GM18951 (cell line): ENCODE results near the gene RRAGB.
"Not testable (repeated sequence)": the region's sequence is repeated elsewhere in the genome, so short reads cannot be mapped to it uniquely, and the experiment has no call there.

Experiments used
- POLR2A ChIP-seq: IDR thresholded peaks from 4 replicates; pipeline ENCODE4 v1.6.1; 2011; ENCODE audit warnings: mild to moderate bottlenecking; ENCODE audit not compliant: insufficient read length, insufficient read depth; ENCODE audit errors: extremely low read depth
- in situ Hi-C: fragments of 300-500 bp; cut with MboI; formaldehyde crosslinking; loops from one replicate; pipeline ENCODE4 v1.12.0; 2022; ENCODE audit warnings: low sequenced_read_pairs, mixed read lengths, inconsistent platforms; ENCODE audit not compliant: unreplicated experiment

Gene RRAGB

DNA sequence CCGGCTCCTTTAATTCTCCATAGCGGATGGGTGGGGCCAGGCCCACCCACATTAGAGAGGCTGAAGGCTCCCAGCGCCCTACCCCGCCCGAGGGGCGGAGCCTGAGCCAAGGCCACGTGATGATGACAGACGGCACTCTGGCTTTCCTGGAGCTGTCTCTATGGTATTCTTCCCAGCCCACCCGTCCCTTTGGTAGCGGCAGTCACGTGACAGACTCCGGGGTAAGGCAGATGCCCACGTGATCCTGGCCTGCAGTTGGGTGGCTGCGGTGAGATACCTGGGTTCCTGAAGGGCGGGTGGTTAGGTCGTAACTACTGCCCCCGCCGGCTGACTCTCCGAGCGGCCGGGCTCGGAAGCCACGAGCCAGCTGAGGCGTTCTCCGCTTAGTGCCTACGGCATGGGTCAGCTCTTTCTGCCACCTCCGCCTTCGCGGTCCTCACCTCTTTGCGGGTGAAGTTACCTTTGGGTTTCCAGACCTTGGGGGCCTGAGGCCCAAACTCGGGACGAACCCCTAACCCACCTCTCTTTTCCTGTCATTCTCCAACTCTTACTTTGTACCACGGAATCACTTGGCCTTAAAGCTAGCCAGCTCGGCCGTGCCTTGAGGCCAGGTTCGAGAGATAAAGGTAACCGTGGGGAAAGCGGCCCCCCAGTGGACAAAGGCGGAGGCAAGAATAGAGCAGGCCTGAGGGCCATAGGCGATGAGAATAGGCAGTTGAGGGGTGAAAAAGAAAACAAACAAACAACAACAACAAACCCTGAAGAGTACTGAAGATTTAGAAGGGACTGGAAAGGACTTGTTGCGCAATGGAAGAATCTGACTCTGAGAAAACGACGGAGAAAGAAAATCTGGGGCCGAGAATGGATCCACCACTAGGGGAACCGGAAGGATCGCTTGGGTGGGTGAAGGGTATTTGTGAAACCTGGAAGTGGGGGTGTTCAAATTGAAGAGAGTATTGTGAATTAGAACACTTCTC, at the start of gene RRAGB:
TSS of gene RRAGB (plus strand) at position 229 of the 977 bp plus-strand sequence. CDS start at position 808, 579 bp downstream.
- in situ Hi-C loops = no loop called here
- peak; percentile 70 for TF ChIP-seq POLR2A

GRCh38 chrX:55668084-55668483, 49.5 kb upstream of the RRAGB start:
- in situ Hi-C loops = no loop called here
- TF ChIP-seq POLR2A = no peak

DNA sequence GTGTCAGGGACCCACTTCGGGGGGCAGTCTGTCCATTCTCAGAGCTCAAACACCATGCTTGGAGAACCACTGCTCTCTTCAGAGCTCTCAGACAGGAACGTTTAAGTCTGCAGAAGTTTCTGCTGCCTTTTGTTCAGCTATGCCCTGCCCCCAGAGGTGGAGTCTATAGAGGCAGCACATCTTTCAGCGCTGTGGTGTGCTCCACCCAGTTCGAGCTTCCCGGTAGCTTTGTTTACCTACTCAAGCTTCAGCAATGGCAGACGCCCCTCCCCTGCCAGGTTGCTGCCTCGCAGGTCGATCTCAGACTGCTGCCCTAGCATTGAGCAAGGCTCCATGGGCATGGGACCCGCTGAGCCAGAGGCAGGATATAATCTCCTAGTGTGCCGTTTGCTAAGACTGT, 29.0 kb upstream of the RRAGB start:
- in situ Hi-C loops = not testable (repeated sequence)

DNA sequence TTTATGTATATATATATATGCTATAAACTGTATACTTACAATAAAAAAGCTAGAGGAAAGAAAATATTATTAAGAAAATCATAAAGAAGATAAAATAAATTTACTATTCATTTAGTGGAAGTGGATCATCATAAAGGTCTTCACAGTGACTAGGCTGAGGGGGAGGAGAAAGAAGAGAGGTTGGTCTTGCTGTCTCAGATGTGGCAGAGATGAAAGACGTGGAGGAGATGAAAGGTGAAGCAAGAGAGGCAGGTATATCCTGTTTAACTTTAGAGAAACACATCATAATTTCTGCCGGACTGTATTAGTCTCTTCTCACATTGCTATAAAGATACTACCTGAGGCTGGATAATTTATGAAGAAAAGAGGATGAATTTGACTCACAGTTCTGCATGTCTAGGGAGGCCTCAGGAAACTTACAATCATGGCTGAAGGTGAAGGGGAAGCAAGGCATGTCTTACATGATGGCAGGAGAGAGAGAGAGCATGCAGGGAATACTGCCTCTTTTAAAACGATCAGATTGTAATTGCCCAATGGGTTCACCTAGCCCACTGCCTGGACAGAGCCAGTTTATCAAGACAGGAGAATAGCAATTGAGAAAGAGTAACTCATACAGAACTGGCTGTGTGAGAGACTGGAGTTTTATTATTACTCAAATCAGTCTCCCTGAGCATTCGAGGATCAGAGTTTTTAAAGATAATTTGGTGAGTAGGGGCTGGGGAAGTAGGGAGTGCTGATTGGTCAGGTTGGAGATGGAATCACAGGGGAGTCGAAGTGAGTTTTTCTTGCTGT, 22.1 kb upstream of the RRAGB start:
- in situ Hi-C loops = no loop called here

DNA sequence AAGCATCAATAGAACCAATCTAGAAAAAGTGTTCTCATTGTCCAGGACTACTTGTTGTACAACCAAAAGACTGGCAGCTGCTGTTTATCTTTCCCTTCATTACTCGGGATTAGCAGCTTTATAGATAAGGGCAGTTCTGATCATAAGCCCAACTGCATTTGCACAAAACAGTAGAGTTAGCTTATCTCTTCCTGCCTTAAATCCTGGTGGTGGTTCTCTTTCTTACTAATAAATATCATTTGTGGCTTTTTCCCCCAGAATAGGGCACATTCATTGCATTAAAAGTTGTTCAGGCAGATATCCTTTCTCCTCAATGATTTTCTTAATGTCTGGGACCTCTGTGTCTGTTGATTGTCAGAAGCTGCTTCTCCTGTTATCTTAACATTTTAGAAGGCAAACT, 20.2 kb upstream of the RRAGB start:
- in situ Hi-C loops = no loop called here
- no peak for TF ChIP-seq POLR2A

More for the DNA sequence above, 22.1 kb upstream of the RRAGB start:
- no peak for TF ChIP-seq POLR2A

DNA sequence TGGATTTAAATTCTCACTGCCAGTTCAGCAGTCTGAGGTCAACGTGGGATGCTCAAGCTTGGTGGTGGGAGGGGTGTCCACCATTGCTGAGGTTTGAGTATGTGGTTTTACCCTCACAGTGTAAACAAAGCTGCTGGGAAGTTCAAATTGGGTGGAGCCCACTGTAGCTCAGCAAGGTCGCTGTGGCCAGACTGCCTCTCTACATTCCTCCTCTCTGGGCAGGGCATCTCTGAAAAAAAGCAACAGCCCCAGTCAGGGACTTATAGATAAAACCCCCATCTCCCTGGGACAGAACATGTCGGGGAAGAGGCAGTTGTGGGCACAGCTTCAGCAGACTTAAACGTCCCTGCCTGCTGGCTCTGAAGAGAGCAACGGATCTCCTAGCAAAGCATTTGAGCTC, 14.9 kb upstream of the RRAGB start:
- no peak for TF ChIP-seq POLR2A
- in situ Hi-C loops = no loop called here

- in situ Hi-C loops = not testable (repeated sequence)
Observed at GRCh38 chrX:55703436-55703835, 14.1 kb upstream of the RRAGB start.

- in situ Hi-C loops = not testable (repeated sequence)
Observed at GRCh38 chrX:55705066-55705465, 12.5 kb upstream of the RRAGB start.

- in situ Hi-C loops = no loop called here
- TF ChIP-seq POLR2A = no peak
Observed at GRCh38 chrX:55709735-55710134, 7.8 kb upstream of the RRAGB start.

DNA sequence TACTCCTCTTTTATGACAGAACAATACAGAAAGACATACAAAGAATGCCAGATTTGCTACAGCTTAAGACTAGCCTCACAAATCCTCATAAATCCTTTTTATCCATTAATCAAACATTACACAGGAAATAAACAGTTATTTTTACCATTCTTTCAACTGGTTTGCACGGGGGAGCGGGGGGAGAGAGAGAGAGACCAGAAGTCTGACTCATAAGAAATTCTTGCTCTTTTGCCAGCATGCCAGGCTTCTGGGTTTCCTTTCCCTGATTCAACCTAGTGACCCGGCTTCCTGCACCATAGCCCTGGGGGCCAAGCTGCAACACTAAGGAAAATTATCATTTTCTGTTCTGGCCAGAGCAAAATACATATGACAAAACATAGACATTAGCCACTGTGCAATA, 6.8 kb upstream of the RRAGB start:
- in situ Hi-C loops = no loop called here
- no peak for TF ChIP-seq POLR2A

GRCh38 chrX:55713631-55714030, 3.9 kb upstream of the RRAGB start:
- in situ Hi-C loops = no loop called here
- TF ChIP-seq POLR2A = no peak

GRCh38 chrX:55714161-55714560, 3.4 kb upstream of the RRAGB start:
- in situ Hi-C loops = no loop called here
- TF ChIP-seq POLR2A = no peak

- in situ Hi-C loops = no loop called here
- no peak for TF ChIP-seq POLR2A
Observed at GRCh38 chrX:55715847-55716246, 1.7 kb upstream of the RRAGB start.

- in situ Hi-C loops = no loop called here
- TF ChIP-seq POLR2A = no peak
Observed at GRCh38 chrX:55716937-55717336, 612 bp upstream of the RRAGB start.

DNA sequence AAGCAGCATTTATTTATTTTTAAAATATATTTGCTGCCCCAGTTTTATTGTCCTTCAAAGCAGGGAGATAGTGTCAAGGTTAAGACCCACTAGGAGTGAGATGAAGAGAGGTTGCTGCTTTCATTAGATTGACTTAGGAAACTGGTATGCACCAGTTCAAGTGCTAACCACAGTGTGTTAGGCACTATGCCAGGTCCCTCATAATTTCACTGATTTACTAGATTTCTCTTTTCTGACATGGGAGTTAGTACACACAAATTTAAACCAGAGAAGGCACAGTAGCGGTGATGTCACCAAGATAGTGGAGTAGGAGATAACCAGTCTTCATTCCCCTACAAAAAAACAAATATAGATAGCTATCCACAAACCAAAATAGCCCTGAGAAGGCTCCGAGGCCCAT, 14.3 kb downstream of the RRAGB start:
- no peak for TF ChIP-seq POLR2A
- in situ Hi-C loops = no loop called here
